Gastroesophageal sphincter (tissue), 4 donors: Measurements from ENCODE around the gene KPNA6. TPM values are rescaled to one million over a fixed set of nuclear protein-coding genes. Genes with fewer than 3 reads are reported as not detected.
"Not testable (repeated sequence)": the region's sequence is repeated elsewhere in the genome, so short reads cannot be mapped to it uniquely, and the experiment has no call there.

Source experiments
- ATAC-seq: fragments of 150-250 bp; one replicate; pipeline ENCODE4 v1.9.1; 2016; ENCODE audit warnings: mild to moderate bottlenecking, moderate library complexity
- H3K27ac ChIP-seq, 4 donors: fragments of 200-600 bp; sonication (generic) in 3 of 4; 1 replicate in 3 of 4; 2 replicates in 1 of 4; pipeline ENCODE4 v1.5.1; 2016 to 2019
- H3K27me3 ChIP-seq: fragments of 200-600 bp; sonication (generic); one replicate; pipeline ENCODE4 v1.5.1; 2019
- H3K36me3 ChIP-seq, 2 donors: fragments of 200-600 bp; sonication (generic); one replicate each; pipeline ENCODE4 v1.5.1; 2019; ENCODE audit warnings: control low read depth in 1 of 2
- H3K4me1 ChIP-seq, 3 donors: fragments of 200-600 bp; sonication (generic); 1 replicate in 2 of 3; 2 replicates in 1 of 3; pipeline ENCODE4 v1.5.1; 2016 to 2019; ENCODE audit warnings: control low read depth in 2 of 3
- H3K4me3 ChIP-seq, 2 donors: fragments of 200-600 bp; sonication (generic); one replicate each; pipeline ENCODE4 v1.5.1; 2019; ENCODE audit warnings: mild to moderate bottlenecking in 1 of 2, moderate library complexity in 1 of 2
- H3K9me3 ChIP-seq, 3 donors: fragments of 200-600 bp; sonication (generic); one replicate each; pipeline ENCODE4 v1.5.1; 2017 to 2019; ENCODE audit warnings: control low read depth in 2 of 3
- CTCF ChIP-seq, 4 experiments: fragments of 200-600 bp in 2 of 4; fragments of 450-650 bp in 2 of 4; sonication (generic) in 1 of 4; IDR thresholded peaks; one replicate each; pipeline ENCODE4 v1.5.1; 2017 to 2019; ENCODE audit warnings: antibody characterized with exemption in 4 of 4, mild to moderate bottlenecking in 2 of 4, moderate library complexity in 2 of 4
- EP300 ChIP-seq: sonication (generic); formaldehyde crosslinking; IDR thresholded peaks from one replicate; pipeline ENCODE4 v1.6.1; 2017; ENCODE audit warnings: antibody characterized with exemption, mild to moderate bottlenecking
- POLR2A ChIP-seq, 2 donors: fragments of 450-650 bp; IDR thresholded peaks; one replicate each; pipeline ENCODE4 v1.6.1; 2017; ENCODE audit warnings: antibody characterized with exemption in 2 of 2, mild to moderate bottlenecking in 2 of 2, moderate library complexity in 1 of 2
- POLR2AphosphoS5 ChIP-seq: sonication (generic); formaldehyde crosslinking; IDR thresholded peaks from one replicate; pipeline ENCODE4 v1.6.1; 2017; ENCODE audit warnings: antibody characterized with exemption
- WGBS, 2 donors: methylation state at CpG; one replicate each; pipeline ENCODE4 v1.1.5; 2018; ENCODE audit warnings: low coverage in 1 of 2; 5-methylcytosine and 5-hydroxymethylcytosine counted together
- total RNA-seq, 4 donors: library from RNA; depleted of rRNA; stranded (reverse); fragments of >200 nt; gene quantifications; one replicate each; pipeline ENCODE4 v1.1.0, GENCODE V29; 2016

KPNA6 gene
- total RNA-seq, 4 donors from 2014 or later: 52.9 to 70.4 (median 57.6) TPM

DNA sequence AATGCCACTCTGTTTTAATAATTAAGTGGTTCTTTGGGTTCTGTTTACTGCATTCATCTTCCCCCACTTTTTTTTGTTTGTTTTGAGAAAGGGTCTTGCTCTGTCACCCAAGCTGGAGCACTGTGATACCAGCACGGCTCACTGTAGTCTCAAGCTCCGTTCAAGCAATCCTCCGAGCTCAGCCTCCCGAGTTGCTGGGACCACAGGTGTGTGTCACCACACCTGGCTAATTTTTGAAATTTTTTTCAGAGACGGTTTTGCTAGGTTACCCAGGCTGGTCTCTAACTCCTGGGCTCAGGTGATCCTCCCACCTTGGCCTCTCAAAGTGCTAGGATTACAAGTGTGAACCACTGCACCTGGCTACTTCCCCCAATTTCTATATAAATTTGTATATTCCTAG, 29.3 kb downstream of the KPNA6 start:
- peaks cover 0 to 55% (median 7%) of the 10 kb centered on the region in 3 donors for H3K4me1 ChIP-seq
- TF ChIP-seq CTCF (IDR thresholded peaks at IDR 0.05): no peak
- TF ChIP-seq EP300: no peak
- no peak for TF ChIP-seq POLR2AphosphoS5
- no peak for TF ChIP-seq POLR2A (IDR thresholded peaks at IDR 0.05)
- no peak overlapping the region for H3K4me3 ChIP-seq
- H3K9me3 ChIP-seq: no peaks in the 10 kb centered on the region
- H3K27ac ChIP-seq: no peak overlapping the region
- no peaks in the 10 kb centered on the region for H3K27me3 ChIP-seq
- peaks cover 0 to 4% of the 10 kb centered on the region in 2 donors for H3K36me3 ChIP-seq
- no peak for ATAC-seq
- 93 to 95% methylated on average over 5 of the region's 5 CpGs for WGBS, 2 donors

GRCh38 chr1:32138965-32139364, 31.1 kb downstream of the KPNA6 start:
- peaks cover 0 to 56% (median 17%) of the 10 kb centered on the region in 3 donors for H3K4me1 ChIP-seq

DNA sequence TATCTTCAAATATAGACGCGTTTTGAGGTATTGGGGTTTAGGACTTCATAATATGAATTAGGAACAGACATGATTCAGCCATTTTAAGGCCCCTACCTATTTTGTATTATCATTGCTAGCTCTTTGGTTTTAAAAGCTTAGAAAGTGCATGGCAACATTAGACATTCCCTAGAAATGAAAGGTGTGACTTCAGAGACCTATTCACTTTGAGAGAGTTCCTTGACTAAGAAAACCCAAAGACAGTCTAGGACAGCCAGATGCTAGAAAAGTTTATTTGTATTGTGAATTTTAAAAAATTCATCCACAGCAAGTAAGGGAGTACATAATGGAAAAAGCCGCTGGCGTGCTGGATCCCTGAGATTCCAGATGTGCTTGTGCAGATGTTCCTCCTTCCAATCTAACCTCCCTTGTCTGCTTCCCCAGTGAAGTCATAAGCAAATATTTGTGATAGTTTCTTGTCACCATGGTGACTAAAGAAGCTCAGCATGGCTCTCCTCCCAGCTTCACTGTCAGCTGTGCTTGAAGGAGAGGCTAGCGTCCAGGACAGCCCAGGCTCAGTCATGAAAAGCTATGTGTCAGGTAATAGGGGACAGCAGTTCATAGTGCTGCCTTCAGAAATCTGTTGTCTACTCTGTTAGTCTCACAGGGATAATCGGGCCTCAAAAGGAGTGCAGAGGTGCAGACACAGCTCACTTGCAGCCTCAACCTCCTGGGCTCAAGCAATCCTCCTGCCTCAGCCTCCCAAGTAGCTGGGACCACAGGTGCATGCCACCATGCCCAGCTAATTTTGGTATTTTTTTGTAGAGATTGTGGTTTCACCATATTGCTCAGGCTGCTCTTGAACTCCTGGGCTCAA, 34.8 kb downstream of the KPNA6 start:
- TF ChIP-seq POLR2A (IDR thresholded peaks at IDR 0.05) (no peak), POLR2AphosphoS5 (no peak), EP300 (no peak), CTCF (IDR thresholded peaks at IDR 0.05) (no peak)

More at GRCh38 chr1:32138965-32139364, 31.1 kb downstream of the KPNA6 start:
- TF ChIP-seq CTCF (IDR thresholded peaks at IDR 0.05) (no peak), POLR2AphosphoS5 (no peak), EP300 (no peak), POLR2A (IDR thresholded peaks at IDR 0.05) (no peak)
- H3K27ac ChIP-seq: no peak overlapping the region
- H3K4me3 ChIP-seq: no peak overlapping the region
- ATAC-seq: no peak
- peaks cover 0 to 4% of the 10 kb centered on the region in 2 donors for H3K36me3 ChIP-seq
- no peaks in the 10 kb centered on the region for H3K27me3 ChIP-seq
- WGBS, 2 donors: 68 to 82% methylated on average over 5 of the region's 5 CpGs
- no peaks in the 10 kb centered on the region for H3K9me3 ChIP-seq

DNA sequence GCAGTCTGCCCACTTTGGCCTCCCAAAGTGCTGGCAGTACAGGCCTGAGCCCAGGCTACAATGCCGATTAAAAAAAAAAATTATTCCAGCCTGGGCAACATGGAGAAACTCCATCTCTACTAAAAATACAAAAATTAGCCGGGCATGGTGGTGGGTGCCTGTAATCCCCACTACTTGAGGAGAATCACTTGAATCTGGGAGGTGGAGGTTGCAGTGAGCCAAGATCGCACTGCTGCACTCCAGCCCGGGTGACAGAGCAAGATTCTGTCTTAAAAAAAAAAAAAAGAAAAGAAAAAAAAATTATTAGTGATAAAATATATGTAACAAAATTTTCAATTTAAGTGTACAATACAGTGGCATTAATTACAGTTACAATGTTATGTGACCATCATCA, 35.4 kb downstream of the KPNA6 start:
- not testable (repeated sequence) for ATAC-seq
- H3K27ac ChIP-seq: peak overlapping the region in 3 of 4 donors; percentile 59 to 73 (median 69)

More for the DNA sequence above, 34.8 kb downstream of the KPNA6 start:
- WGBS, 2 donors: 36 to 41% methylated on average over 4 to 5 of the region's 6 CpGs
- Histone ChIP-seq H3K9me3 (no peaks in the 10 kb centered on the region), H3K27ac (peak overlapping the region; percentile 51 to 73 (median 64)), H3K36me3 (peaks cover 0 to 5% of the 10 kb centered on the region in 2 donors), H3K4me3 (no peak overlapping the region), H3K4me1 (peaks cover 0 to 43% (median 17%) of the 10 kb centered on the region in 3 donors), H3K27me3 (no peaks in the 10 kb centered on the region)
- peak; percentile 94 for ATAC-seq

GRCh38 chr1:32144033-32144432, 36.2 kb downstream of the KPNA6 start:
- peaks cover 0 to 3% (median 0%) of the 10 kb centered on the region in 3 donors for H3K9me3 ChIP-seq
- ATAC-seq: no peak
- WGBS, 2 donors: 82 to 84% methylated on average over 3 of the region's 3 CpGs
- H3K4me1 ChIP-seq: peaks cover 0 to 39% (median 17%) of the 10 kb centered on the region in 3 donors
- no peak overlapping the region for H3K4me3 ChIP-seq
- peaks cover 0 to 16% of the 10 kb centered on the region in 2 donors for H3K36me3 ChIP-seq
- no peak for TF ChIP-seq CTCF (IDR thresholded peaks at IDR 0.05)
- no peak for TF ChIP-seq POLR2A (IDR thresholded peaks at IDR 0.05)
- TF ChIP-seq POLR2AphosphoS5: no peak
- no peak for TF ChIP-seq EP300
- no peaks in the 10 kb centered on the region for H3K27me3 ChIP-seq
- no peak overlapping the region for H3K27ac ChIP-seq

More for the DNA sequence above, 35.4 kb downstream of the KPNA6 start:
- H3K4me1 ChIP-seq: peaks cover 0 to 43% (median 17%) of the 10 kb centered on the region in 3 donors
- H3K36me3 ChIP-seq: peaks cover 0 to 10% of the 10 kb centered on the region in 2 donors
- 53 to 90% methylated on average over 2 of the region's 4 CpGs for WGBS, 2 donors
- not testable (repeated sequence) for H3K4me3 ChIP-seq, H3K9me3 ChIP-seq, H3K27me3 ChIP-seq

DNA sequence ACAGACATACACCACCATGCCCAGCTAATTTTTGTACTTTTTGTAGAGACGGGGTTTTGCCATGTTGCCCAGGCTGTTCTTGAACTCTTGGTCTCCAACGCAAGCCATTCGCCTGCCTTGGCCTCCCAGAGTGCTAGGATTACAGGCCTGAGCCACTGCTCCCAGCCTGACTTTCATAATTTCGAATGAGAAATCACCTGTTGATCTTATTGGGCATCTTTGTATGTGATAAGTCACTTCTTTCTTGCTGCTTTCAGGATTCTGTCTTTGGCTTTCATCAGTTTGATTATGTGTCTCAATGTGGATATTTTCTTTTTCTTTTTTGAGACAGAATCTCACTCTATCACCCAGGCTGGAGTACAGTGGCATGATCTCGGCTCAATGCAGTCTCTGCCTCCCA, 39.9 kb downstream of the KPNA6 start:
- 87 to 100% methylated on average over 3 to 4 of the region's 5 CpGs for WGBS, 2 donors

More for the DNA sequence above, 39.9 kb downstream of the KPNA6 start:
- H3K36me3 ChIP-seq: peaks cover 0 to 16% of the 10 kb centered on the region in 2 donors
- ATAC-seq, H3K4me3 ChIP-seq, H3K9me3 ChIP-seq, H3K27ac ChIP-seq, H3K27me3 ChIP-seq: not testable (repeated sequence)
- H3K4me1 ChIP-seq: peaks cover 0 to 30% (median 4%) of the 10 kb centered on the region in 3 donors
